ENCODE results near the gene DNAH6.
A peak's percentile ranks its signal among the peaks of the same experiment; 100 is the strongest.

The DNAH6 gene

DNA sequence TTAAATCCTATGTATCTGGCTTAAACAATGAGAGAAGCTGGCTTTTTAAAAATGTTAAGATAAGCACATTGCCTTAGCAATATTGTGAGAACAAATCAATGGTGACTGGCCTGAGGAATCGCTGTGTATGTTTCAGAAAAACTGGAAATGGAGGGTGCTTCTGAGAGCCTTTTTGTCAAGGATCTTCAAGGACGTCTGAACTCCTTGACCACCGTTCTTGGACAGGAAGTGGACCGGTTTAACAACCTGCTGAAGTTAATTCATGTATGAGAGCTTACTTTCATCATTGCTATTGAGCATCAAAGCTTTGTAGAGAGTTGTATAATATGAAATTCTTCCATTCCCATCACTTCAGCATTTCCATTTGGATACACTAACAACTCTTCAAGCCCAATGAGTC, 292.0 kb downstream of the DNAH6 start:
- intact Hi-C loops (cut with DNase I) = no loop called here
- no peak for DNase-seq

DNA sequence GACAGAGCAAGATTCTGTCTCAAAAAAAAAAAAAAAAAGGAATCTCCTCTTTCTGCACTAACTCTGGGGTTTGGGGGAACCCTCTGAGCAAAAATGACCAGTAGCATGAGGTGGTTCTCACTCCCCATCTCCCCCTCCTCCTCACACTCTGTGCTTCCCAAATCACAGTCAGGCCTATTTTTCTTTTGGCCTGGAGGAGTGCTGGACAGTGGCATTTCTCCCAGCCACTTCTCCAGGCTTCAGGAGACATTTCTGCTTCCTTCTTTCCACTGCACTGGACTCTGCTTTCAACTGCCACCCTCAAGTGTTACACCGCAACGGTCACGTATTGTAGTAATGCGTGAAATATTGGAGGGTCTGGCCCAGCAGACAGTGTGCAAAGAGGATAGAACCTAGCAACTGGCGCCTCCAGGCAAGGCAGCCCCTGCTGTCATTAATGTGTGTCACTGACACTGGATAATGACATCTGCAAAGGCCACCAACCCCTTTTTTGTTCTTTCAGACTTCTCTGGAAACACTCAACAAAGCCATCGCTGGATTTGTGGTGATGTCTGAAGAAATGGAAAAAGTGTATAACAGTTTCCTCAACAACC, 295.6 kb downstream of the DNAH6 start:
- intact Hi-C loops (cut with DNase I) = no loop called here
- no peak for DNase-seq

- DNase-seq = no peak
- intact Hi-C loops (cut with DNase I) = no loop called here
Measured at GRCh38 chr2:84815146-84815545, 298.8 kb downstream of the DNAH6 start.

DNA sequence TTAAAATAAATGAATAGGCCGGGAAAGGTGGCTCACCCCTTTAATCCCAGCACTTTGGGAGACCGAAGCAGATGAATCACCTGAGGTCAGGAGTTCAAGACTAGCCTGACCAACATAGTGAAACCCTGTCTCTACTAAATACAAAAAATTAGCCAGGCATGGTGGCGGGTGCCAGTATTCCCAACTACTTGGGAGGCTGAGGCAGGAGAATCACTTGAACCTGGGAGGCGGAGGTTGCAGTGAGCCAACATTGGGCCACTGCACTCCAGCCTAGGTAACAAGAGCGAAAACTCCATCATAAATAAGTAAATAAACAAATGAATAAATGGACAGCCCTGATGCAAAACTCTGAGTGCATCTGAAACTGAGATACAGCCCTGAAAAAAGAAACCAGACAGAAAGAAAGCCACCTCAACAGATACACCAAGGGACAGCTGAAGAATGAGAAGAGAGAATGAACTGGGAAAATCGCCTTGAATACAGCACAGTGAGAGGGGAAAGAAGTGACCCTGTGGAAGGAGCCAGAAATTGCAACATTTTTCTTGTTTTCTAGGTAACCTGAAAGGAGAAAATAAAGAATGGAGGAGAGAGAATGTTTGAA, 300.2 kb downstream of the DNAH6 start:
- intact Hi-C loops (cut with DNase I) = no loop called here
- DNase-seq = no peak

- DNase-seq = no peak
- intact Hi-C loops (cut with DNase I) = no loop called here
Measured at GRCh38 chr2:84817239-84817655, 300.9 kb downstream of the DNAH6 start.

- intact Hi-C loops (cut with DNase I) = no loop called here
- no peak for DNase-seq
Measured at GRCh38 chr2:84821806-84822205, 305.5 kb downstream of the DNAH6 start.

DNA sequence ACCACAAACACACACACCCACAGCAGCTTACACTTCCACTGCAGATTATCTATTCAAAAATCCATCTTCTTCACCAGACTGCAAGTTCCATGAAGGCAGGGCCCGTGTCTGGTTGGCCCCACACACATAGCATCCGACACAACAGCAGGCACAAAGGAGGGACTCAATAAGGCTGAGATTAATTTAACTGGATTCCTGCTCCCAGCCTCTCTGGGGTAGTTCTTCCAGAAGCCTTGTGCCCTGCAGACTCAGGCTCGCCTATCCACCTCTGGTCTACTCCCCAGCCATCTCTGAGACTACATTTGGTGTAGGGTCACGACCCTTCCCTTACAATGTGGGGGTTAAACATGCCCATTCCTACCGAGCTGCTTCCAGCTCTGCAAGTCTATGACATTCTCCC, 306.9 kb downstream of the DNAH6 start:
- no peak for DNase-seq
- intact Hi-C loops (cut with DNase I) = no loop called here

GRCh38 chr2:84823788-84824187, 307.5 kb downstream of the DNAH6 start:
- DNase-seq = no peak
- intact Hi-C loops (cut with DNase I) = no loop called here

DNA sequence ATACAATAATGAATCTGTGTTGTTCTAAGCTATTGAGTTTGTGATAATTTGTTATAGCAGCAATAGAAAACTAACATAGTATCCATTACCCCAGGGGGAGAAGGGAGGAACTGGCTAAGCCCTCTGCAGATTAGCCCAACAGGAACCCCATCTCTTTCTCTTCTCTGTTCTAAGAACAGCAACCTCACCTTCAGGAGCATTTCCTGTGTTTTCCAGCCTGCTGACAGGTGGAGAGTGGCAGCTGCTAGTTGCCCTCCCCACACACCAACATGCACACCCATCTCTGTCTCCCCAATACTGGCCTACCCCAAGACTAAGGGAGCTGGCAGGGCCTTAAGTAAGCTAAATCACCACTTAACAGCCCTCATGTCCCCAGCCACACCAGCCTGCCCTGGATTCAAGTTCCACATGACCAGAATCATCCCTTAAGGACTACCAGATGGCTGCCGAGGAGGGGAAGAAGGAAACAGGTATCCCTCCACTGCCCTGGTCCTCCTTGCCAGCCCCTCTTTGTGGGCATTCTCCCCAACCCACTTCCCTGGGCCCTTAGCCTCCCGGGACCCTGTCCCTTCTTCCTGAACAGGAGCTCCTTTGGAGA, 311.8 kb downstream of the DNAH6 start:
- intact Hi-C loops (cut with DNase I) = no loop called here
- DNase-seq = no peak

- no peak for DNase-seq
- intact Hi-C loops (cut with DNase I) = no loop called here
Measured at GRCh38 chr2:84829693-84830092, 313.4 kb downstream of the DNAH6 start.

- intact Hi-C loops (cut with DNase I) = no loop called here
- DNase-seq = peak in 37 of 42 donors; percentile 2 to 60 (median 30)
Measured at GRCh38 chr2:84830095-84830494, 313.8 kb downstream of the DNAH6 start.

- DNase-seq = no peak
- intact Hi-C loops (cut with DNase I) = no loop called here
Measured at GRCh38 chr2:84830758-84831500, 314.6 kb downstream of the DNAH6 start.

- intact Hi-C loops (cut with DNase I) = no loop called here
- peak in 37 of 42 donors; percentile 6 to 65 (median 35) for DNase-seq
Measured at GRCh38 chr2:84832772-84833461, 316.6 kb downstream of the DNAH6 start.

DNA sequence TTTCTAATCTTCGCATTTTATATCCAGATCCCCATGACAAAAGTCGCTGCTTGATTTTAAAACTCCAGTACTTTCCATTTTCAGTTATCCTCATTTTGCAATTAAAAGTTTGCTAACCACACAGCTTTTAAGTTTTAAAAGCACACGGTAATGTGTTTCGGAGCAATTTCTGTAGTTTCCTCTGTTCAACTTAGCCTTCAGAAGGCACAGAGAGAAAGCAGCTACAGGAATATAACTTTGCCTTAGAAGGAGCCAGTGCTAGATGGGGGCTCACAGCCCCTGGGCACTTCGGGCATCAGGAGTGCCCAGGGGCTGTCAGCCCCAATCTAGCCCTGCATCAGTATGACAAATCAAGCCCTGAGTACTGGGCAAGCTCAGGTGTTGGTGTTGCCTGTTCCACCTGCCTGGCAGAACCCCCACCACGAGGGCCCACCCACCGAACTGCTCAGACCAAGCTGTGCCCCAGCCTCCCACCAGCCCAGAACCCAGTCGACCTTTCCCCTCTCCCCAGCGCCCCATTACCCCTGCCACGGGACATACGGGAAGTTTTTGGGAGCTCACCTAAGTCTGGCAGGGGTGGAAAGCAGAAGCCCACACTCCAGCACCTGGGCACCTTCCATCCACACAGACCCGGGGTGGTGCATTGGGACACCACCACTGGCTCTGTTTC, 317.3 kb downstream of the DNAH6 start:
- intact Hi-C loops (cut with DNase I) = no loop called here

DNA sequence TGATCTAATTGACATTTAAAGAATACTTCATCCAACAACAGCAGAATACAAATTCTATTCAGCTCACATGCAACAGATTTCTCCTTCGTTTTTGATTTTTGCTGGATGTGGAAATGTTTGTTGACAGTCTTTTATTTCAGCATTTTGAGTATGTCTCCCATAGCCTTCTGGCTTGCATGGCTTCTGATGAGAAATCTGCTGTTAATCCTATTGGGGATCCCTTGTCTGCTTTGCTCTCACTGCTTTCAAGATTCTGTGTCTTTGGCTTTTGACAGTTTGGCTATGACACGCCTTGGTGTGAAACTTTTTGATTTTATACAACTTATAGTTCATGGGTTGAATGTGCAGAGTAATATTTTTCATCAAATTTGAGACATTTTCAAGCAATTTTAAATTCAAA, 319.9 kb downstream of the DNAH6 start:
- intact Hi-C loops (cut with DNase I) = no loop called here
- DNase-seq = no peak

More for the DNA sequence above, 317.3 kb downstream of the DNAH6 start:
- no peak for DNase-seq

- DNase-seq = no peak
Measured at GRCh38 chr2:84838434-84839145, 322.3 kb downstream of the DNAH6 start.

GRCh38 chr2:84839851-84840250, 323.6 kb downstream of the DNAH6 start:
- DNase-seq = no peak
- intact Hi-C loops (cut with DNase I) = no loop called here

More at GRCh38 chr2:84838434-84839145, 322.3 kb downstream of the DNAH6 start:
- intact Hi-C loops (cut with DNase I) = no loop called here

DNA sequence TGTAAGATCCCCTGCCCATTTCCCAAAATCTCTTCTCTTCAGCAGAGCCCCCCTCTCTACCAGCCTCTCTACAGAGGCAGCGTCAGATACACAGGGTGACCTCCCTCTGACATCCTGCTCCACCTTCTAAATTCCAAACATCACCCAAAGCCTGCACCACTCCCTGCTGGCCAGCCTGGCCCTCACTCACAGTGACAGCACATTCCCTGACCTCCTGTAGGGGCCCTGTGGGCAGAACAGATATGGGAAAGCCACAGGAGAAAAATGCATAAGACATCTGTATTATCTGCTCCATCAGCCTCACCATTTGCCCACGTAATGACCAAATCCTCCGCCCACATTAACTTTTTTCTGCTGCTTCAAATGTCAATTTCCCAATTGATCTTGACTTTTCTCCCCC, 324.0 kb downstream of the DNAH6 start:
- no peak for DNase-seq
- intact Hi-C loops (cut with DNase I) = no loop called here

Data from head of caudate nucleus (tissue), 42 donors.